MM.1S (cell line): ENCODE measurements around the gene ZNF701.
"Not testable (repeated sequence)": the region's sequence is repeated elsewhere in the genome, so short reads cannot be mapped to it uniquely, and the experiment has no call there.

ENCODE experiments used
- DNase-seq: peaks from one replicate; pipeline ENCODE4 v3.0.0-alpha.2; 2015
- H2AFZ ChIP-seq: fragments of 300-600 bp; sonication (generic); 2 replicates; pipeline ENCODE4 v1.6.0; 2016; ENCODE audit warnings: antibody characterized with exemption, low read length
- H3F3A ChIP-seq: fragments of 300-600 bp; sonication (generic); 2 replicates; pipeline ENCODE4 v1.6.1; 2016; ENCODE audit warnings: mild to moderate bottlenecking, antibody characterized with exemption, low read length, moderate library complexity, mixed read lengths; ENCODE audit not compliant: insufficient read depth
- H3K27ac ChIP-seq: fragments of 300-600 bp; sonication (generic); 2 replicates; pipeline ENCODE4 v1.5.1; 2016; ENCODE audit warnings: mild to moderate bottlenecking, low read length
- H3K27me3 ChIP-seq: fragments of 300-600 bp; sonication (generic); replicated peaks from 2 replicates; pipeline ENCODE4 v1.6.0; 2016; ENCODE audit warnings: low read length; ENCODE audit not compliant: insufficient read depth
- H3K36me3 ChIP-seq: fragments of 300-600 bp; sonication (generic); replicated peaks from 2 replicates; pipeline ENCODE4 v1.6.1; 2016; ENCODE audit warnings: mild to moderate bottlenecking, low read length, mixed read lengths; ENCODE audit not compliant: insufficient read depth
- H3K4me1 ChIP-seq: fragments of 300-600 bp; sonication (generic); 2 replicates; pipeline ENCODE4 v1.6.1; 2016; ENCODE audit warnings: low read length, mixed read lengths
- H3K4me2 ChIP-seq: fragments of 300-600 bp; sonication (generic); 2 replicates; pipeline ENCODE4 v1.6.0; 2016; ENCODE audit warnings: low read depth, low read length
- H3K4me3 ChIP-seq: fragments of 300-600 bp; sonication (generic); 2 replicates; pipeline ENCODE4 v1.5.1; 2016; ENCODE audit warnings: low read length, mixed read lengths
- H3K79me2 ChIP-seq: fragments of 300-600 bp; sonication (generic); 2 replicates; pipeline ENCODE4 v1.6.1; 2016; ENCODE audit warnings: mixed run types, low read length, mixed read lengths
- H3K9ac ChIP-seq: fragments of 300-600 bp; sonication (generic); 2 replicates; pipeline ENCODE4 v1.6.1; 2016; ENCODE audit warnings: low read length, mixed read lengths
- H3K9me2 ChIP-seq: fragments of 300-600 bp; sonication (generic); replicated peaks from 2 replicates; pipeline ENCODE4 v1.6.1; 2016; ENCODE audit warnings: mild to moderate bottlenecking, low read length, mixed read lengths; ENCODE audit not compliant: insufficient read depth
- H3K9me3 ChIP-seq: fragments of 300-600 bp; sonication (generic); replicated peaks from 2 replicates; pipeline ENCODE4 v1.6.1; 2016; ENCODE audit warnings: mild to moderate bottlenecking, low read length, mixed read lengths; ENCODE audit not compliant: insufficient read depth
- H4K20me1 ChIP-seq: fragments of 300-600 bp; sonication (generic); 2 replicates; pipeline ENCODE4 v1.6.1; 2016; ENCODE audit warnings: mild to moderate bottlenecking, low read length, moderate library complexity, mixed read lengths; ENCODE audit not compliant: insufficient read depth
- EZH2 ChIP-seq: fragments of 300-600 bp; sonication (generic); optimal IDR thresholded peaks from 2 replicates; pipeline ENCODE3; 2017; ENCODE audit warnings: low read depth, mild to moderate bottlenecking, antibody characterized with exemption, low read length, mixed read lengths
- EZH2phosphoT487 ChIP-seq: fragments of 300-600 bp; sonication (generic); IDR thresholded peaks from 2 replicates; pipeline ENCODE4 v1.6.1; 2018; ENCODE audit warnings: antibody characterized with exemption, low read length
- TF ChIP-seq, protein P1 (sequence below): fragments of 300-600 bp; sonication (generic); IDR thresholded peaks from 2 replicates; pipeline ENCODE4 v1.5.1; 2016; ENCODE audit warnings: antibody characterized with exemption, low read length, mixed read lengths

ZNF701 gene

DNA sequence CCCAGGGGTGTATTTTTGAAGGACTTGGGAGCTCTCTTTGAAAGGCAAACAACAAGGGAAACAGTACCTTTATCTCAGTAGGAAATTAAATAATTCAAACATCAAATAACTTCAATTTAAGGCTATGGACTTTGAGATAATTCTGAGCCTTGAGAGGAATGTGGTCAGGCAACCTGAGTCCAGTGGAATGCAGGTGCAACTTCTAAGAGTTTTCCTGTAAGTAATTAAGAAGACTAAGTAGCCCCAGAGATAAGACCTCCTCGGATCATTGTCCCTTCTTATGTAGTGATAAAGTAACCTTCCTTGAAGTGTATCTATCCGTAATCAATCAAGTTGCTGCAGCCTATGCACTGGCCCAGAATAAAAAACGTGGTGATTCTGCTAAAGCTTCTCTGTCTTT, 29.2 kb downstream of the ZNF701 start:
- Histone ChIP-seq H3K79me2 (no peaks in the 10 kb centered on the region), H3F3A (no peaks in the 10 kb centered on the region), H3K27me3 (no peaks in the 10 kb centered on the region), H3K9me3 (no peaks in the 10 kb centered on the region), H3K4me3 (no peak overlapping the region), H3K9me2 (no peaks in the 10 kb centered on the region), H3K36me3 (no peaks in the 10 kb centered on the region), H3K9ac (no peak overlapping the region), H3K27ac (no peak overlapping the region), H4K20me1 (no peaks in the 10 kb centered on the region), H3K4me2 (no peak overlapping the region), H2AFZ (no peak overlapping the region), H3K4me1 (no peaks in the 10 kb centered on the region)
- TF ChIP-seq EZH2phosphoT487, result no peak
- TF ChIP-seq EZH2, result no peak
- TF ChIP-seq, protein P1, sequence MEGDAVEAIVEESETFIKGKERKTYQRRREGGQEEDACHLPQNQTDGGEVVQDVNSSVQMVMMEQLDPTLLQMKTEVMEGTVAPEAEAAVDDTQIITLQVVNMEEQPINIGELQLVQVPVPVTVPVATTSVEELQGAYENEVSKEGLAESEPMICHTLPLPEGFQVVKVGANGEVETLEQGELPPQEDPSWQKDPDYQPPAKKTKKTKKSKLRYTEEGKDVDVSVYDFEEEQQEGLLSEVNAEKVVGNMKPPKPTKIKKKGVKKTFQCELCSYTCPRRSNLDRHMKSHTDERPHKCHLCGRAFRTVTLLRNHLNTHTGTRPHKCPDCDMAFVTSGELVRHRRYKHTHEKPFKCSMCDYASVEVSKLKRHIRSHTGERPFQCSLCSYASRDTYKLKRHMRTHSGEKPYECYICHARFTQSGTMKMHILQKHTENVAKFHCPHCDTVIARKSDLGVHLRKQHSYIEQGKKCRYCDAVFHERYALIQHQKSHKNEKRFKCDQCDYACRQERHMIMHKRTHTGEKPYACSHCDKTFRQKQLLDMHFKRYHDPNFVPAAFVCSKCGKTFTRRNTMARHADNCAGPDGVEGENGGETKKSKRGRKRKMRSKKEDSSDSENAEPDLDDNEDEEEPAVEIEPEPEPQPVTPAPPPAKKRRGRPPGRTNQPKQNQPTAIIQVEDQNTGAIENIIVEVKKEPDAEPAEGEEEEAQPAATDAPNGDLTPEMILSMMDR, result no peak
- no peak for DNase-seq

DNA sequence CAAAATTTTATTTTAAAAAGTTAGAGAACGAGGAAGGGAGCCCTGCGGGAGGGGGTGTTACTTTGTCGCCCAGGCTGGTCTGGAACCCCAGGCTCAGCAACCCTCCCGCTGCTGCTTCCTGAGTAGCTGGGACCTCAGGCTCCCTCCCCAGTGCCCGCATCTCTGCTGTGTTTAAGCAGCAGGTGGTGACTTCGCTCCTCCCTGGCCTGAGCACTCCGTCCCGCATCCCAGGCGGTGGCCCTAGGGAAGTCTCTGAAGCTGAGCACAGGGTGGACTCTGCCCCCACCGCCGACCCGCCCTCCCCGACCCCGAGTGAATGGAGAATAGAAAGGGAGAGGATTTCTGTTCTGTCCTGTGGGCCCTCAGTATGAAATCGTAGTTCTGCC, 30.5 kb downstream of the ZNF701 start:
- H4K20me1 ChIP-seq, result no peaks in the 10 kb centered on the region
- H3K79me2 ChIP-seq, result no peaks in the 10 kb centered on the region
- no peak overlapping the region for H3K27ac ChIP-seq
- no peak for DNase-seq
- H3K4me1 ChIP-seq, result no peaks in the 10 kb centered on the region
- H3K36me3 ChIP-seq, result no peaks in the 10 kb centered on the region
- no peak overlapping the region; the same call in 1 of the 2 replicates for H2AFZ ChIP-seq
- H3K9me2 ChIP-seq, result no peaks in the 10 kb centered on the region
- H3K27me3 ChIP-seq, result no peaks in the 10 kb centered on the region
- no peaks in the 10 kb centered on the region for H3F3A ChIP-seq
- H3K4me2 ChIP-seq, result peak overlapping the region; percentile 60; the same call in 1 of the 2 replicates
- TF ChIP-seq EZH2, result no peak
- TF ChIP-seq, protein P1, result no peak
- no peak for TF ChIP-seq EZH2phosphoT487
- H3K4me3 ChIP-seq, result peak overlapping the region; percentile 63
- H3K9me3 ChIP-seq, result no peaks in the 10 kb centered on the region
- no peak overlapping the region for H3K9ac ChIP-seq

DNA sequence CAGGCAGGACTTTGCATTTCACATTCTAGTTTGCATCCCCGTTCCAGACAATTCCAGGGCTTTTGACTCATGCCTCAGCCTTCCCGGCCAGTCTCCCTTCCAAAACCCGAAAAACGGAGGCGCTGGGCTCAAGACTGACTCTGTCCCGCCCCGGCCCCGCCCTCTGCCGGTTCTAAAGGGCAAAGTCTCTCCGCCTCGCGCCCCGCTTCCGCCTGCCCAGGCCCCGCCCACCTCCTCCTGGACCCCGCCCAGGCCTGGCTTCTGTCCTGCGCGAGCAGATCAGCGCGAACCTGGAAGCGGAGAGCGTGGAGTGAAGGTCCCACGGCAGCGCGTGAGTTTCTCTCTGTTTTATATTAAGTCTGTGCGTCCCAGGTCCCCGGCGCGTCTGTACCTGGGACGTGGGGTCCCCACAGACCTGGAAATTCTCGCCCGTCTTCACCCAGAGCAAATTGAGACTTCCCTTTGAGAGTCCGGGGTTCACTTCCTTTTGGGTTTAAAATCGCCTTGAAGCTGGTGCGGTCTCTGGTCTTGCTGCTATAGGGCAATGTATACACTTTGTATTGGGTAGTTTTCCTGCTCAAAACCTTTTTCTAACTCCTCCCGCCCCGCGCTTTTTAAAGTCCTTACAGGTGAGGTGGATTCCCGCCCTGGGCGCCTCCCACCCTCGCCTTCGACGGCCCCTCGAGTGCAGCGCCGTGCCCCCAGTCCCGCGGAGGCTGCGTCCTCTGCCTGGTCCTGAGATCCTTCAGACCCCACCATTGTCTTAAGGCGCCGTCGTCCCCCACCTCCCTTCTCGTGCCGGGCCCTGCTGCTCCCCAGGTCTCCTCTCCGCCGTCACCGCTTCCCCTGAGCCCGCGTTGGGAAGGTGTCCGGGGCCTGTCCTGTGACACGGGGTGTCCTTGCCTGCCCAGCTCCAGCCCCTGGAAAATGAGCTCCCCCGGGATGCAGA, 31.2 kb downstream of the ZNF701 start:
- Histone ChIP-seq H3K9ac (peak overlapping the region; percentile 25; the same call in 1 of the 2 replicates), H2AFZ (peak overlapping the region; percentile 72), H3K27ac (no peak overlapping the region), H3F3A (no peaks in the 10 kb centered on the region), H3K9me3 (no peaks in the 10 kb centered on the region), H3K27me3 (no peaks in the 10 kb centered on the region), H4K20me1 (no peaks in the 10 kb centered on the region), H3K4me3 (peak overlapping the region; percentile 63), H3K36me3 (no peaks in the 10 kb centered on the region), H3K4me1 (no peaks in the 10 kb centered on the region), H3K4me2 (peak overlapping the region; percentile 60), H3K9me2 (no peaks in the 10 kb centered on the region), H3K79me2 (no peaks in the 10 kb centered on the region)
- TF ChIP-seq EZH2phosphoT487 (no peak), EZH2 (no peak)
- DNase-seq, result peak; percentile 71

DNA sequence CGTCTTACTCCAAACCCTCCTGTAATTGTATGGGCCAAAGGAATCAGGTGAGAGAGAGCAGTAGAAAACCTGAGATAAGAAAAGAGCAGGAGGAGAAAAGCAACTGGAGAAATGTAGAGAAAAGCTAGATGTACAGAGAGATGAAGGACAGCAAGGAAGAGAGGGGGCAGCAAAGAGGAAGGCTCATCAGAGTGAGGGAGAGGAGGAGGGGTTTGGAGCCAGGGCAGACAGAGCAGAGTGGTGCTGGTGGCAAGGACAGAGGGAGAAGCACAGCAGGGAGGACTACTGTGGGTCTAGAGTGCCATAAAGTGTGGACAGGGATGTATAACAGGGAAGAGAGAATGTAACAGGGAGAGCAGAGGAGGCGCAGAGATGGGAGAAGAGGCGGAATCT, 31.9 kb downstream of the ZNF701 start:
- peak overlapping the region; percentile 60; the same call in 1 of the 2 replicates for H3K4me2 ChIP-seq
- not testable (repeated sequence) for H2AFZ ChIP-seq, DNase-seq, H3K9ac ChIP-seq, H3K4me1 ChIP-seq, H3K36me3 ChIP-seq, H3F3A ChIP-seq, H3K9me3 ChIP-seq, H3K4me3 ChIP-seq, H4K20me1 ChIP-seq, H3K27ac ChIP-seq, H3K9me2 ChIP-seq, H3K27me3 ChIP-seq, H3K79me2 ChIP-seq
